ENCODE data around the gene IL1RAPL2. TPM values are rescaled to one million over a fixed set of nuclear protein-coding genes. Genes with fewer than 3 reads are reported as not detected.
"Not testable (repeated sequence)": the region's sequence is repeated elsewhere in the genome, so short reads cannot be mapped to it uniquely, and the experiment has no call there.

IL1RAPL2 gene
- not detected in 2 replicates for total RNA-seq (2014; rRNA removed; shearing (Covaris generic); ENCODE audit: low replicate concordance)

- DNase-seq (ENCODE audit: low read depth): peak; percentile 44
Observed at GRCh38 chrX:104565791-104566680, at the start of gene IL1RAPL2. Gene IL1RAPL2 (plus strand): TSS chrX:104566199.

GRCh38 chrX:104522386-104522785 is 43.6 kb upstream of the IL1RAPL2 start:
- in situ Hi-C loops (cut with HindIII; ENCODE audit: low pct_unique_long_range_greater_than_20kb, low sequenced_read_pairs): no loop called here
- DNase-seq (ENCODE audit: low read depth): no peak

More at GRCh38 chrX:104565791-104566680, at the start of gene IL1RAPL2:
- in situ Hi-C loops (cut with HindIII; ENCODE audit: low pct_unique_long_range_greater_than_20kb, low sequenced_read_pairs): no loop called here

GRCh38 chrX:104523858-104524257 is 42.1 kb upstream of the IL1RAPL2 start:
- in situ Hi-C loops (cut with HindIII; ENCODE audit: low pct_unique_long_range_greater_than_20kb, low sequenced_read_pairs): no loop called here
- no peak for DNase-seq (ENCODE audit: low read depth)

- no peak for DNase-seq (ENCODE audit: low read depth)
- in situ Hi-C loops (cut with HindIII; ENCODE audit: low pct_unique_long_range_greater_than_20kb, low sequenced_read_pairs): no loop called here
Observed at GRCh38 chrX:104539081-104539480, 26.9 kb upstream of the IL1RAPL2 start.

GRCh38 chrX:104542447-104542846 is 23.6 kb upstream of the IL1RAPL2 start:
- in situ Hi-C loops (cut with HindIII; ENCODE audit: low pct_unique_long_range_greater_than_20kb, low sequenced_read_pairs); DNase-seq (ENCODE audit: low read depth): not testable (repeated sequence)

- in situ Hi-C loops (cut with HindIII; ENCODE audit: low pct_unique_long_range_greater_than_20kb, low sequenced_read_pairs): no loop called here
- DNase-seq (ENCODE audit: low read depth): no peak
Observed at GRCh38 chrX:104564335-104564734, 1.7 kb upstream of the IL1RAPL2 start.

GRCh38 chrX:104564921-104565703 is 887 bp upstream of the IL1RAPL2 start:
- DNase-seq (ENCODE audit: low read depth): no peak
- in situ Hi-C loops (cut with HindIII; ENCODE audit: low pct_unique_long_range_greater_than_20kb, low sequenced_read_pairs): no loop called here

- in situ Hi-C loops (cut with HindIII; ENCODE audit: low pct_unique_long_range_greater_than_20kb, low sequenced_read_pairs): no loop called here
- DNase-seq (ENCODE audit: low read depth): no peak
Observed at GRCh38 chrX:104566681-104567501, 892 bp downstream of the IL1RAPL2 start.

GRCh38 chrX:104567506-104567905 is 1.5 kb downstream of the IL1RAPL2 start:
- in situ Hi-C loops (cut with HindIII; ENCODE audit: low pct_unique_long_range_greater_than_20kb, low sequenced_read_pairs): no loop called here
- no peak for DNase-seq (ENCODE audit: low read depth)

- in situ Hi-C loops (cut with HindIII; ENCODE audit: low pct_unique_long_range_greater_than_20kb, low sequenced_read_pairs): no loop called here
- no peak for DNase-seq (ENCODE audit: low read depth)
Observed at GRCh38 chrX:104568304-104568915, 2.4 kb downstream of the IL1RAPL2 start.

- in situ Hi-C loops (cut with HindIII; ENCODE audit: low pct_unique_long_range_greater_than_20kb, low sequenced_read_pairs): no loop called here
- no peak for DNase-seq (ENCODE audit: low read depth)
Observed at GRCh38 chrX:104618106-104618895, 52.3 kb downstream of the IL1RAPL2 start.

- DNase-seq (ENCODE audit: low read depth): no peak
- in situ Hi-C loops (cut with HindIII; ENCODE audit: low pct_unique_long_range_greater_than_20kb, low sequenced_read_pairs): no loop called here
Observed at GRCh38 chrX:104621781-104622180, 55.8 kb downstream of the IL1RAPL2 start.

GRCh38 chrX:104641176-104641575 is 75.2 kb downstream of the IL1RAPL2 start:
- in situ Hi-C loops (cut with HindIII; ENCODE audit: low pct_unique_long_range_greater_than_20kb, low sequenced_read_pairs): no loop called here
- no peak for DNase-seq (ENCODE audit: low read depth)

GRCh38 chrX:104647084-104647483 is 81.1 kb downstream of the IL1RAPL2 start:
- in situ Hi-C loops (cut with HindIII; ENCODE audit: low pct_unique_long_range_greater_than_20kb, low sequenced_read_pairs): no loop called here
- no peak for DNase-seq (ENCODE audit: low read depth)

GRCh38 chrX:104659005-104659744 is 93.2 kb downstream of the IL1RAPL2 start:
- in situ Hi-C loops (cut with HindIII; ENCODE audit: low pct_unique_long_range_greater_than_20kb, low sequenced_read_pairs): no loop called here
- DNase-seq (ENCODE audit: low read depth): no peak

GRCh38 chrX:104660092-104660491 is 94.1 kb downstream of the IL1RAPL2 start:
- no peak for DNase-seq (ENCODE audit: low read depth)
- in situ Hi-C loops (cut with HindIII; ENCODE audit: low pct_unique_long_range_greater_than_20kb, low sequenced_read_pairs): no loop called here

- DNase-seq (ENCODE audit: low read depth): no peak
- in situ Hi-C loops (cut with HindIII; ENCODE audit: low pct_unique_long_range_greater_than_20kb, low sequenced_read_pairs): no loop called here
Observed at GRCh38 chrX:104662694-104663093, 96.7 kb downstream of the IL1RAPL2 start.

Data from Caki2 (cell line).